ENCODE results near the gene UTRN.

DNA sequence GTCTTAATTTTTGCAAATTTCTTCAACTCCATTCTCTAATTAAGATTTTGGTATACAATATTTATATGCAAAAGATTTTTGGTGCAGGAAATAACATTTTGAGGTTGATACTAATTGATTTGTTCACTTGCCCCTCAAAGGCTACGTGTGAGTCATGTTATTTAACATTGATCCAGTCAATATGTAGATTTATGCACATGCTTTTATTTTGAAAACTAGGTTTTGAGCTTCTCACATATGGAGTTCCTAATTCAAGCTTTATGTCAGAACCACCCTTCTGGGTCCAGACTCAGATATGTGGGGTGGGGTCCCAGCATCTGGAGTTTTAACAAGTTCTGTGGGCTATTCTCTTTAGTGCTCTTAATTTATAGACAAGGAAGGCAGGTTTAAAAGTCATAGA lies 13.8 kb downstream of the UTRN start:
- TF ChIP-seq CTCF (IDR thresholded peaks at IDR 0.05): no peak
- no peak for TF ChIP-seq CBFB (CRISPR knock-in tag; IDR thresholded peaks at IDR 0.05; ENCODE audit: low read depth)
- TF ChIP-seq GRHL2 (CRISPR knock-in tag; IDR thresholded peaks at IDR 0.05; ENCODE audit: insufficient replicate concordance, severe bottlenecking): no peak
- TF ChIP-seq TP53 (CRISPR knock-in tag; IDR thresholded peaks at IDR 0.05): no peak
- no peak for TF ChIP-seq SP1 (CRISPR knock-in tag; conservative IDR thresholded peaks at IDR 0.05)
- no peak for TF ChIP-seq RELA (CRISPR knock-in tag; IDR thresholded peaks at IDR 0.05; ENCODE audit: borderline replicate concordance)
- TF ChIP-seq FOXJ3 (CRISPR knock-in tag; IDR thresholded peaks at IDR 0.05; ENCODE audit: borderline replicate concordance): no peak
- no peak for TF ChIP-seq MAX (CRISPR knock-in tag; IDR thresholded peaks at IDR 0.05)
- no peak for TF ChIP-seq TCF7 (CRISPR knock-in tag; IDR thresholded peaks at IDR 0.05; ENCODE audit: low read depth)
- TF ChIP-seq, protein P1, sequence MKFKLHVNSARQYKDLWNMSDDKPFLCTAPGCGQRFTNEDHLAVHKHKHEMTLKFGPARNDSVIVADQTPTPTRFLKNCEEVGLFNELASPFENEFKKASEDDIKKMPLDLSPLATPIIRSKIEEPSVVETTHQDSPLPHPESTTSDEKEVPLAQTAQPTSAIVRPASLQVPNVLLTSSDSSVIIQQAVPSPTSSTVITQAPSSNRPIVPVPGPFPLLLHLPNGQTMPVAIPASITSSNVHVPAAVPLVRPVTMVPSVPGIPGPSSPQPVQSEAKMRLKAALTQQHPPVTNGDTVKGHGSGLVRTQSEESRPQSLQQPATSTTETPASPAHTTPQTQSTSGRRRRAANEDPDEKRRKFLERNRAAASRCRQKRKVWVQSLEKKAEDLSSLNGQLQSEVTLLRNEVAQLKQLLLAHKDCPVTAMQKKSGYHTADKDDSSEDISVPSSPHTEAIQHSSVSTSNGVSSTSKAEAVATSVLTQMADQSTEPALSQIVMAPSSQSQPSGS (CRISPR knock-in tag; IDR thresholded peaks at IDR 0.05; ENCODE audit: borderline replicate concordance, low read depth): no peak
- no peak for TF ChIP-seq ZNF281 (CRISPR knock-in tag; IDR thresholded peaks at IDR 0.05)

Data from WTC11 (cell line).